OCI-LY3 (cell line): ENCODE results near the gene ID2.

Experiments used
- EZH2phosphoT487 ChIP-seq: fragments of 200-600 bp; shearing (Covaris generic); IDR thresholded peaks from 2 replicates; pipeline ENCODE4 v1.6.1; 2018; ENCODE audit warnings: antibody characterized with exemption, mixed run types, low read depth
- TF ChIP-seq, protein P1 (sequence below): fragments of 200-600, 300-600 bp; sonication (generic); IDR thresholded peaks from 2 replicates; pipeline ENCODE4 v1.5.1; 2014; ENCODE audit warnings: antibody characterized with exemption, low read length, low read depth

- TF ChIP-seq, protein P1, sequence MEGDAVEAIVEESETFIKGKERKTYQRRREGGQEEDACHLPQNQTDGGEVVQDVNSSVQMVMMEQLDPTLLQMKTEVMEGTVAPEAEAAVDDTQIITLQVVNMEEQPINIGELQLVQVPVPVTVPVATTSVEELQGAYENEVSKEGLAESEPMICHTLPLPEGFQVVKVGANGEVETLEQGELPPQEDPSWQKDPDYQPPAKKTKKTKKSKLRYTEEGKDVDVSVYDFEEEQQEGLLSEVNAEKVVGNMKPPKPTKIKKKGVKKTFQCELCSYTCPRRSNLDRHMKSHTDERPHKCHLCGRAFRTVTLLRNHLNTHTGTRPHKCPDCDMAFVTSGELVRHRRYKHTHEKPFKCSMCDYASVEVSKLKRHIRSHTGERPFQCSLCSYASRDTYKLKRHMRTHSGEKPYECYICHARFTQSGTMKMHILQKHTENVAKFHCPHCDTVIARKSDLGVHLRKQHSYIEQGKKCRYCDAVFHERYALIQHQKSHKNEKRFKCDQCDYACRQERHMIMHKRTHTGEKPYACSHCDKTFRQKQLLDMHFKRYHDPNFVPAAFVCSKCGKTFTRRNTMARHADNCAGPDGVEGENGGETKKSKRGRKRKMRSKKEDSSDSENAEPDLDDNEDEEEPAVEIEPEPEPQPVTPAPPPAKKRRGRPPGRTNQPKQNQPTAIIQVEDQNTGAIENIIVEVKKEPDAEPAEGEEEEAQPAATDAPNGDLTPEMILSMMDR: peak; percentile 20
- TF ChIP-seq EZH2phosphoT487: no peak
These were observed 23.6 kb upstream of the ID2 start for GRCh38 chr2:8658064-8658862.
